GM04504 (cell line): ENCODE results near the gene LRP1B.
"Not testable (repeated sequence)": the region's sequence is repeated elsewhere in the genome, so short reads cannot be mapped to it uniquely, and the experiment has no call there.

Experiments used
- DNase-seq: peaks from one replicate; pipeline ENCODE4 v3.0.0-alpha.2; 2012; ENCODE audit warnings: low read depth

The LRP1B gene

DNA sequence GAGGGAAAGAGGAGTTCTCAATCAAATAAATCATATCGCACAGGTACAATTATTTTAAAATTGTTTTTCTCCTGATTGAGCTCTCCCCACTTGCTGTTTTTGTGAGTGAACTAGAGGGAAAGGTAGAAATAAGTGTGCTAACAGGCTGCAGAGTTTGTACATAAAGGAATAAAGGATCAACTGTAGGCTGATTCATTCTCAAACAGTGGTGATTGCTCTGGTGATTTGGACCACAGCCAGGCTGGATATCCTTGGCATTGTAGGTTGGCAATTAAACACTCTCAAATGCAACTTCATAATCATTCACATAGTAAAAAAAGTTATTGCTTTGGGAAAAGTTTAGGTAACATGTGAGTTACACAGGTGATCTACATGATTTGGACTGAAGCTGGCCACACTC, 29.8 kb downstream of the LRP1B start:
- DNase-seq: no peak

DNA sequence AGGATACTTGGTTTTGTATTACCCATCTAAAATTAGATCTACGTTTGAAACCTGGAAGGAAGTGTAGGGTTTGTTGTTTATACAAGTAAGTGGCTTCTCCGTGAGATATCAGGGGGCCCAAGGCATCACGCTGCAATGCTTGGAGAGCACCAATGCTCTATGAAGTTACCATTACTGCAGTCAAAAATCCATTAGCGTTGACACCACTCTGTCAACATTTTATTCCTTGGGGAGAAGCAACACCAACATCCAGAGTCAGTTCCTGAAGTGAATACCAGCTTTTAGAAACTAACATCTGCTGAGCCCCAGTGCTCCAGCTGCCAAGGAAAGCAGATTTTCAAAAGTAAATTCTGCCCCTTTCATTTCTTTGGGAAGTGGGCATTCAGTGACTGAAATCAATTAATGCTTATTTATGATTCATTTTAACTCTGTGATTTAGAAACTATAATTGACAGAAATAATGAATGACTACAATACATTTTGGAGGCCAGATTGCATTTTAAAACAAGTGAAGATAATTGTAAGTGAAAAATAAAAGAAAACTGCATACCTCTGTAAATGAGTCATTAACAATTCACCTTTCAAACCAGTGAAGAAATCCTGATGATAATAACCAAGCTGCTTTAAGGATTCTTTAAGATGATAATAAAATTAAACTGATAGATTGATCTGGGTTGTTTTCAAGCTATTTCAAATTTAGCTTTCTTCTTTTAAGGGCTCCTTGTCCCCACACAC, 30.5 kb downstream of the LRP1B start:
- DNase-seq: no peak

DNA sequence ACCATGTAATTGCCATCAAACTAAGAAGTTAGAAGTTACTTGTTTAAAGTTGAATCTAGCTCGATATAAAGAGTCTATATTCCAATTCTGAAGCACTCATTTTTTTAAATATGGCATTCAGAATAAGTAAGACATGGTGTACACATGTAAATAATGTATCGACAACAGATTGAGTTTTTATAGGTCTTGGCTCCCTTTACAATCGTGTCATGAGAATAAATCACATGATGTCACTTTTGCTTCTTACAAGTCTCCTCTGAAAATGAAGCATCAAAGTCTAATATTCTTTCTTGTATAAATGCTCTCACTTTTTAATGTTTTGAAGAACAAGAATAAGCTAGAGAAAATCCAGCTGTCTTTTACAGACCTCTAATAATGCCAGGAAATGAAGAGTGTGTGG, 33.1 kb downstream of the LRP1B start:
- DNase-seq: no peak

DNA sequence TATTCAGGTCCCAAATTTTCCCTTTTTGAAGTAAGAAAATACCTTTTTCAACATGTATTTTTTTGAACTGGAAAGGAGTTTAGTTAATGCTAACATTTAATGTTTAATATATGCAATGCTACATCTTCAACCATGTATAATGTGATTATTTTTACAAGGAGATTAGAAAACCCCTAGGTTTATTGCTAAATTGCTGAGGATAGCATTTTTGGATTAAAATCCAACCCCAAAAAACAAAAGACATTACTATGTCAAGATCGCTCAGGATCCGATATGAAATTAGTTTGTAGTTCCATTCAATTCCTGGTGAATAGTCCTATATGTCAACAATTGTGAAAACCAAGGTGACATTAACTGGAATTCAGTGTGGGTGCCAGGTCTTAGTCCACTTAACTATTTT, 35.2 kb downstream of the LRP1B start:
- no peak for DNase-seq

DNA sequence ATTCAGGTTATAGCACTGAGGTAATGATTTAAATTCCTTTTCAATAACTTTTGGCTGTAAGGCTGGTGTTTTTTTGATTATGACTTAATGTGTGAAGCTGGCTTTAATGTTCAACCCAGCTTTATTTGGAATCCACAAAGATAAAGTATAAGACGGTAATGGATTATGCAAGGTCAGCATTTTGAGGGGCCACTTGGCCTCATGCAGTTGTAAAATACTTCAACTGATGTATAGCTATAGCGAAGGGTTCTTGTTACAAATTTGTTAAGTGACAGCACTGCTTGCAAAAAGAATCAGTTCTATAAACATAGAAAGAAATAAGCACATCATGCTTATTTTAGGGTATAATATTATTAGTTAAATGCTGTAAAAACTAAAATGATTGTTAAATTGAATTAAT, 36.6 kb downstream of the LRP1B start:
- no peak for DNase-seq

DNA sequence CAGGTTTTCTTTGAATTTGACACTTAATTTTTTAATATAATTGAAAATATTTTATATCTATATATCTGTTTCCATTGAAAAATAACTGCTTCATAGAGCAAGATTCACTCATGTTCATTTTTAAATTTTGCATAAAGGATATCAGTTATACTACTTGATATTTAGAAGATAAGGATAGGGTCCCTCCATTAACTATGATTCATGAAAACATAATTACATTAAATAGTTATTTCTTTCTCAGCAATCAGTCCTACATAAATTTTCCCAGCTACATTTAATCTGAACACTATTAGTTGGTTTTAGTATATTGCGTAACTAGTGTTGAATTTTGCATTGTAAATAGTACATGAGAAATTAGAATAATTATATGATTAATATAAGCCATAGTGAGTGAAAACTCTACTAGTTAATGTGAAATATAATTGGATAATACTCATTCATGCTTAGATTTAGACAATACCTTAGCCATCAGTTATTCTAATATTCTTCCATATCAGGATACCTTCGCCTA, 42.7 kb downstream of the LRP1B start:
- DNase-seq: no peak

DNA sequence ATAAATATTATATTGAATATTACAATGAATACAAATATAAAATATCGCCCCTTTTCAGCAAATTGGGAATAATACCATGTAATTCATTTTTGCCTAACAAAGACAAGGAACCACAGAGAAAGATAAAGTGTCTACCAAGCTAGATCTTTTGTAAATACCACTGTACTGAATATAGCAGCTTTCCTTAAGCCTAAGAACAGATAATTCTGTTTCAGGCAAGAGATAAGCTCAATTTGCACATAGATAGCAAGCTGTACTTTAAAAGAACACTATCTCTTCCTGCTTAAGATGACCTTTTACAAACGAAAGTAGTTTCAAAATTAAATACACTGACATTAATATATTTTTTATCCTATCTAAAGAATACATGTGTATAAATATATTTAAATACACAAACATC, 43.2 kb downstream of the LRP1B start:
- DNase-seq: not testable (repeated sequence)

DNA sequence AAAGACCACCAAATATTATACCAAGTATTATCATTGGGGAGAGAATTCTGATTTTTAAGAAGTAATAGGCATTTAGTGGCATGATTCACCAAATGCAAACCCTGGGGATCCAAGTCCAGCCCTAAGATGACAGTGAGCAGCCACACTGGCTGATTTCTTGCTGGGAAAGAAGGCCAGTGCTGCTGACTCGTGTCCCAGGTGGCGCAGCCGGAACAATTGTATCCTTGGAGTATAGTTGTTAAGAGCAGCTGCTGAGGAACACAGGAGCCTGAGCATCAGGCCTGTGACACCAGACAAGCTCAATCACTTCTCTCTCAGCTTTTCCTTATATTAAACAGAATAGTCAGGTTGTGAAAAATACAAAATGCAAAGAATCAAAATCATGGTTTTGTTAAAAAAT, 48.4 kb downstream of the LRP1B start:
- DNase-seq: no peak

DNA sequence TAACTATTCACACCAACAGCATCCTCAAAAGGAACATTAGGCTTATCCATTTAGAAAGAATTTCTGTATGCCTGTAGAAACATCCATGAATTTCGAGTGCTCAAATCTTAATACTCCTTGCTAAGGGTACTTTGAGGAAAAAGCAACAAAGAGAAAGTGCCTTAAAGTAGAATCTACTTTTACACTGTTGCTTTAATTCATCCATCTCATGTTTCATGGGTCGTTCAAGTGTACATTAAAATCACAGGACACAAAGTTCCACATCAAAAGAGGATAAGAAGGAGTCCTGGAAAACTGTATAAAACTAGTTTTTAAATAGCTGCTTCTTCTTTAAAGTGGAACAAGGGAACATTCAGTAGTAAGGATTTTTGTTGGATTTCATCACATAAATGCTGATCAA, 54.5 kb downstream of the LRP1B start:
- no peak for DNase-seq

DNA sequence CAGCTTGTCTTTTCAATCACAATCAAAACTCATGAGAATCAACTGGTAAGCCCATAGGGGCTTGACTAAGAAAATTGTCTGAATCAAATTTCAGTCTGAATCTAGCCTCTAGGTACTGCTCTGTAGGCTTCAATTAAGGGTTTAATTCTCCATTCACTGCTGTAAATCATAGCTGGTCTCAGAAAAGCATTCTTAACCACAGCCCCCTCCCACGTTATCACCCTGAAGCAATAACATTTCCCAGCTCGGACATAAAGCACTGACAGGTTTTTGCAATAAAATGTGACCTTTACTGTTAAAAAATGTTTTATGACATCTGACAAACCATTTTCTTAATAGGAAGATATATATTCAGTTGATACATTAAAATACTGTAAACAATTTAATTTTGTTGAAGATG, 55.0 kb downstream of the LRP1B start:
- DNase-seq: no peak

DNA sequence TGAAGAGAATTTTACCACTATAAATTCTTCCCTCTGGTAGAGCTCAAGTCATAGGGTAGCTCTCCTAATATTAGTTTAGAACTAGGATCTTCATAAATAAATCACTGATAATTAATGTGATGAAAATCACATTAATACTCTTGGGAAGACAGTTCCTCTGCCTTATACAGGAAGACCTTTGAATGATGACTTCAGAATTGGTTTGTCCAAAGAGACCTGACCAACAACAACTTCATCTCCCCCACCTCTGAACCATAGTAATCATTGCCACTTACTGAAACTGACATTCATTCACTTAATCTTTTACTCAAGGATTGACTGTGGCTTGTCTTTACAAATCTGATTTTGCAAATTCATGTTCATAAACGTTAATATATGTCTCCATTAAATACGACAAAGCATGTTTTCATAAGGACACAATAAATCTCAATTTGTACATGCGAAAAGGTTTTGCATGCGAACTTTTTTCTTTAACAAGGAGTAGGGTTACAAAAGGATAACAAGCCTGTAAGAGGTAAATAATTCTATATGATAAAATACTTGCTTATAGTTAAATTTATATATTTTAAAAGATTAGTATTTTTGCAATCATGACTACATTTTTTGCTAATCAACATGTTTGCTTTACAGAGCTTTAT, 61.4 kb downstream of the LRP1B start:
- no peak for DNase-seq

DNA sequence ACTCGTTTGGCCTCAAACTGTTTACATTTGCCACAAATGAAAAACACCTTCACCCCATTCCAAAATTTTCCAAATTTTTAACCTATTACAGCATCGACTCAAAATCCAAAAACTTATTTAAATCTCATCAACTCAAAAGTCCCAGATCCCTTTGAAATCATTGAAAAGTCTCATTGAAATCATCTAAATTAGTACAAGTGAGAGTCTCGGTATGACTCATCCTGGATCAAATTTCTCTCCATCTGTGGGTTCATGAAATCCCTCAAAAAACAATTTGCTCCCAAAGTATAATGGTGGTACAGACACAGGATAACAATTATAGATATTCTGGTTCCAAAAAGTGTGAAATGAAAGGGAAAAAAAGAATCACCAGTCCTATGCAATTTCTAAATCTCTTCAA, 65.1 kb downstream of the LRP1B start:
- DNase-seq: no peak

DNA sequence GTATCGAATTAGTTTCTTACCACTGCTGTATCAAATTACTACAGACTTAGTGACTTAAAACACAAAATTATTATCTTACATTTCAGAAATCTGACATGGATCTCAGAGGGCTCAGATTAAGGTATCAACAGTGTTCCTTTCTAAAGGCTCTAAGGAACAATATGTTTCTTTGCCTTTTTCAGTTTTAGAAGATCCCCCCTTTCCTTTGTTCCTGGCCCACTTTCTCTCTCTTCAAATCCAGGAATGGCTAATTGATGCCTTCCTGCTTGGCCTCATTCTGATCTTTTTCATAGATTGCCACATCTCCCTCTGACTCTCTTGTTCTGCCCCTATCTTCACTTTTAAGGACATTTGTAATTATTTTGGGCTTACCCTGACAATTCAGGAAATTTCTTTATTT, 65.7 kb downstream of the LRP1B start:
- no peak for DNase-seq

DNA sequence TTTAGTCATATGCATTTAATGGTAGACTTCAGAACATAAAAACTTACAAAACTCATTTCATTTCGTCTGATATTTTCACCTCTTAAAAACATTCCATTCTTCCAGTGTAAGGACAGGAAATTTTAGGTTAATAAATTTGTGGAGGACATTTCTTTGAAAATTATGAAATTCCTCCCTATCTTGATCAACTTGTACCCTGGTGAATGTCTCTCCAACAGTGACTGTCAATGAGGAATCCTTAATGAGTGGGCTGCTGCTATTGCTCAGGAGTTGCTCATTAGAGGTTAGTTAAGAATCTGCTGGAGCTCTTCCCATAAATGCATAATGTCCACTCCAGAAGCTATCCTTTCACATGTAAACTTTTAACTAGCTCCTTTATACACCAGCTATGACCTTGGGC, 69.1 kb downstream of the LRP1B start:
- DNase-seq: no peak

DNA sequence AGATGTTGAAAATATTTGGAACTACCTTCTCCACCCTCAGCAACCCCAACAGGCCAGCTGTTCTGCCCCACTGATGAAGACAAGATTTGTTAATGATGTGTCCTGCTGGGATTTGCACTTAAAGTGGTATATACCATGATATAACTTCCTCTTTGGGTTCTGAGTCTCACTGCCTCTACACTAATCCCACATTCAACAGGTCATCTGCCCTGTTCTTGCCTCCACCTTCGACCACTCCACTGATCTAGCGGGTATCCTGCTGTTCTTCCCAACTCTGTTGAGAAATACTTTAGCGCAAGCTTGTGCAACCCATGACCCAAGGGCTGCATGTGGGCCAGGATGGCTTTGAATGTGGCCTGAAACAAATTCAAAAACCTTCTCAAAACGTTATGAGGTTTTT, 72.7 kb downstream of the LRP1B start:
- DNase-seq: no peak

DNA sequence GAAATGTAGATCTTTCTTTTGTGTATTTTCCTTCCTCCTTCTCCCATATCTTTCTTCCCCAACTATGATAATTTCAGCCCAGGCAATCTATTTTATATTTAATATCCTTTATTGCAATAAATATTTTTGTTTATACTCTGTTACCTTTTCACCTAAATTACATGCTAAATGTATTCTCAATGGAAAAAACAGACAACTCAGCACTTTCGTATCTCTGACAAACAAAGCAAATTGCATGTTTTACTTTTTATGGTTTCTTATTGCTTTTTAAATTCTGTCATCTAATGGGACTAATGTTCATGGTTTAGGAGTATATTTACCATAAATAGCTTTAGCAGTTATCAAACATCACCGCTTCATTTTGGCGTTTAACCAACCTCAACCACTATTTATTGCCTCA, 74.0 kb downstream of the LRP1B start:
- no peak for DNase-seq

DNA sequence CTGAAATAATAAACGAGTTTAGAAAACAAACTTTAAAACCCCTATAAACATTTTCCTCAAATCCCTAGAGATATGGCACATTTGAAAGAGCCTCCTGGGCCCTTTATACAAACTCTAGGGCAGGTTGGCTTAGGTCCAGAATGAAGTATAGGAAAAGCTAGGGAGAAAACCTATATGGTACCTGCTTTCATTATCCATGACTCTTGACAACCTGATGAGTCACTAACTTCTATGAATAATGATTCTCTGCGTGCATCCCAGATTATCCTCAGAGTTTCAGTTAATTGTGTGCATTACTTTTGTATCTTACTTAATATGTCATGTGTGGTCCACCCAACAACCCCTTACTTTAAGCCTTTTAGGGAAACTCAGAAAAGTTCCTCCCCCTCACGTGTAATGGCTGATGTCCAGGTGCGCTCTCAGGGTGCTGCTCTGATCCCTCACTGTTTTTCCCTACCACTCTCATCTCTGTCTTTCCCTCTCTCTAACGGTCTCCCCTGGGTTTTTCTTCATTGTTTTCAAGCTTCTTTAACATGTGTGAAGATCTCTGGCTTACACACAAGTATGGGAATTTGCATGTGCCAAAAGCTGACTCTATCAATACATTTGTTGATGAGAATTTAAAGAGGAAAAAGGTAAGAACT, 78.5 kb downstream of the LRP1B start:
- DNase-seq: no peak

DNA sequence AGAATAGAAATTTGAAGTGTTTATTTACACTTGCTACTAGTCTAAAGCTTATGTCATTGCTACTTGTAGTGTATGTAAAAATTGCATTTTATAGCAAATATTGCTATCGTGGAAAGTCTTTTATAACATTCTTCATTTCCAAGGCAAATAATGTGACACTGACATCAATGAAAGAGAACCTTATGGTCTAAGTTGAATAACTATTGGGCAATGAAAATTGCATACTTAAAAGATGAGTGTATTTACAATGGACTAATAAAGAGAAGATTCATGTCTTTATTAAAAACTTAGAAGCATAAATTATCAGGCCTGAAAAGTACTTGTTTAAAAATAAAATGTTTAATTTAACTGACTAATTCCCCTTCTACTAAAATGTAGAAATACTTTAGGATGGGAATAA, 82.2 kb downstream of the LRP1B start:
- no peak for DNase-seq

DNA sequence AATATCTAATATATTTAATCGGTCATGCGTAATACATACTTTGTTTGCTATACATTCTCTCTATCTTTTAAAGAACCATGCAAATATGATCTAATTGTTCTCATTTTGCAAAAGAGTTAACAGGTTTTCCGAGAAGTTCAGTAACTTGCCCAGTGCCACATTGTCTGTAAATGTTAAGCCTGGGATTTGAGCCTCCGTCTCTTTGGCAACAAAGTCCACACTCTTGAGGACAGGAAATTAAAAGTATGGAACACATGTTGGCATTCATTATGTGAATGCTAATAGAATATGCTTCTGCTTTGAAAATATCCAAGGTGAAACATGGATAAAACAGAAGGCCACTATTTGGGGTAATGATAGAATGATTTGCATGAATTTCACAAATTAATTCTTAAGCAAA, 85.2 kb downstream of the LRP1B start:
- no peak for DNase-seq

DNA sequence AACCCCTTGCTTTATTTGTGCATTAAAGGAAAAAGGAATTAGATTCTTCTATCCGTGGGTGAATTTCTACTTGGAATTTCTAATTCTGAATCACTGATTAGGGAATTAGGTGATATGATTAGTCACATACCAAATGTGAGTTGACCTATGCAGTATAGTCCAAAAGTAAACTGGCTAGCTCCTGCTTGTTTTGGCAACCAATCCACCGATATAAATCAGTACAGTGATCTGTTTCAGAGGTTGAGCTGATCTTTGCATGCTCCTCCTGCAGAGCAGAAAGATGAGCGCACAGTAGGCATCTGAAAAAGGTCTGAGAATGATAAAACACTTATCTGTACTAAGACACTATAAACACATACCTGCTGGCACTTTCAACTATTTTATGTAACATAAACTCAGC, 86.6 kb downstream of the LRP1B start:
- no peak for DNase-seq

DNA sequence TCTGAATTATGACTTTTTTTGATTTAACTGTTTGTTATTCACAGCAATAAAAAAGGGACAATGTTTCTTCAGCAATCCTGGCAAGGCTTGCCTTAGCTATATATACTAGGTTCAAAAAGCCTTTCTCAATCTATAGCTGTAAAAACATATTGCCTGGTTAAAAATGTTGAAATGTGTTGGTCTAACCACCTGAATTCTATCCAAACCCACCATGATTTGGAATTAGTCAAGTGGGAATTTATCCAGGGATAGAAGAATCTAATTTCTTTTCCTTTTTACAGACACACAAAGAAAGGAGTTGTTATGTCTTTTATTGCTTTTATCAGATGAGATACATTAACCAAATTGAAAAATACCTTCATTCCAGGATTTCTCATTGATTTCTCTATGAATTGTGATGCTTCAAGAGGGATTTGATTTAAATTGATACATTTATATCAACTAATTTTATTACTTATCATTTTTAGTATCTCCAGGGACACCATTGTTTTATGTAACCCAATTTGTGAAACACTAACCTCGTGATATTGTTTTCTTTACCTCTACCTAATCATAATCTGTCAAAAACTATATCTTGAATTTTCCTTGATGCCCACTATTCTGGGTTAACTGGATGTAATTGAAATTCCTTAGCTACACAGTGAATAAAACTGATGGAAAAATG, 88.1 kb downstream of the LRP1B start:
- DNase-seq: no peak

DNA sequence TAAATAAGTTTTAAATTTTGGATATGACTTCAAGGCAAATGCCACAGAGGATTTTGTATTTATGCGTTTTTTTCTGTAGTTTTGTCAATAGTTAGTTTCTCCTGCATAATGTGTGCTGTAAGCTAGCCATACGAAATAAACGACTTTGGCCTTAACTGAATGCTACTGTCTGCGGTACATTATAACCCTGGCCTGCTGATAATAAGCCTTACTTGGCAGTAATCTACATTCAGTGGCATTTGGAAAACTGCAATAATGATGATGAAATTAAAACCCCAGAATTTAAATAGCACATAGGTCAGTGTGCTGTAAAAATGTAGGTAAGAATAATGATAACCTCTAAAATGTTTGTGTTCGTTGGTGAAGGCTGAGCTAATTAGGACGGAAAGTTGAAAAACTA, 88.8 kb downstream of the LRP1B start:
- DNase-seq: no peak

DNA sequence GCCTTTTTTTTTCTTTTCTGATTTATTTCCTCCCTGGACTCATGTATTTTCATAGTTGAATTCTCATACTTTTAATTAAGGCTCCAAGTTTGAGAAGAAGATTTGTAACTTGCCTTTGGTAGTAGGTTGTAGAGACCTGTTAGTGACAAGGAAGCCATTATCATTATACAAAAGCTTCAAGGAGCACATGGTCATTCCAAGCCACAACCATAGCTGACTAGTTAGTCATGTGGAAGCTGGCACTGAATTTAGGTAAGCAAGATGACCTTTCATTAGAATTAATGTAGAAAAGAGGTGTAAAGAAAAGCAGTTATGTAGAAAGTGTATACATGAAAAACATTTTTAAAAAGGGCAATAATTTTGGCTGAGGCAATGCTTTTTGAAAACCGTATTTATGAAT, 89.7 kb downstream of the LRP1B start:
- no peak for DNase-seq
